ENCODE measurements around the gene PSMG3.

Gene PSMG3

DNA sequence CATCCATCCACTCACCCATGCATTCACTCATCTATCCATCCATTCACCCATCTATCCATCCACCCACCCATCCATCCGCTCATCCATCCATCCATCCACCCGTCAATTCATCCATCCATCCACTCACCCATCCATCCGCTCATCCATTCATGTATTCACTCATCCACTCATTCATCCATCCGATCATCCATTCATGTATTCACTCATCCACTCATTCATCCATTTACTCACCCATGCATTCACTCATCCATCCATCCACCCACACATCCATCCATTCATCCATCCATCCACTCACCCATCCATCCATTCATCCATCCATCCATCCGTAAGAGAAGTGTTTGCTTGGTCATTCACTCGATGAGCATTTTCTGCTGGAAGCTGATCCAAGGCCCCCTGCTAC, 8.7 kb upstream of the PSMG3 start:
- ChIA-PET CTCF (interaction anchor here (0.7 kb wide), 1 partner anchor 890 kb away, joined by 3 read pairs; no protein-coding TSS in a partner anchor), POLR2A (no interaction called here)
- TF ChIP-seq ZNF384 (IDR thresholded peaks at IDR 0.05) (no peak), ARNT (IDR thresholded peaks at IDR 0.05) (no peak), FOXA1 (IDR thresholded peaks at IDR 0.05) (no peak), SP1 (IDR thresholded peaks at IDR 0.05) (no peak), L3MBTL2 (conservative IDR thresholded peaks at IDR 0.05) (no peak), ELF4 (IDR thresholded peaks at IDR 0.05) (no peak), FOXK2 (IDR thresholded peaks at IDR 0.05) (no peak), TARDBP (IDR thresholded peaks at IDR 0.05) (no peak), LEF1 (IDR thresholded peaks at IDR 0.05; ENCODE audit: borderline replicate concordance) (no peak), SUZ12 (IDR thresholded peaks at IDR 0.05) (no peak), BHLHE40 (IDR thresholded peaks at IDR 0.05; ENCODE audit: borderline replicate concordance) (no peak), HDGF (IDR thresholded peaks at IDR 0.05; ENCODE audit: borderline replicate concordance) (no peak), NFRKB (IDR thresholded peaks at IDR 0.05) (no peak), CTBP1 (IDR thresholded peaks at IDR 0.05; ENCODE audit: borderline replicate concordance) (no peak), FOXM1 (IDR thresholded peaks at IDR 0.05; ENCODE audit: borderline replicate concordance) (no peak)
- TF ChIP-seq, protein P1, sequence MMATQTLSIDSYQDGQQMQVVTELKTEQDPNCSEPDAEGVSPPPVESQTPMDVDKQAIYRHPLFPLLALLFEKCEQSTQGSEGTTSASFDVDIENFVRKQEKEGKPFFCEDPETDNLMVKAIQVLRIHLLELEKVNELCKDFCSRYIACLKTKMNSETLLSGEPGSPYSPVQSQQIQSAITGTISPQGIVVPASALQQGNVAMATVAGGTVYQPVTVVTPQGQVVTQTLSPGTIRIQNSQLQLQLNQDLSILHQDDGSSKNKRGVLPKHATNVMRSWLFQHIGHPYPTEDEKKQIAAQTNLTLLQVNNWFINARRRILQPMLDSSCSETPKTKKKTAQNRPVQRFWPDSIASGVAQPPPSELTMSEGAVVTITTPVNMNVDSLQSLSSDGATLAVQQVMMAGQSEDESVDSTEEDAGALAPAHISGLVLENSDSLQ (IDR thresholded peaks at IDR 0.05) = no peak
- no peak for DNase-seq (ENCODE audit: extremely low spot score)

DNA sequence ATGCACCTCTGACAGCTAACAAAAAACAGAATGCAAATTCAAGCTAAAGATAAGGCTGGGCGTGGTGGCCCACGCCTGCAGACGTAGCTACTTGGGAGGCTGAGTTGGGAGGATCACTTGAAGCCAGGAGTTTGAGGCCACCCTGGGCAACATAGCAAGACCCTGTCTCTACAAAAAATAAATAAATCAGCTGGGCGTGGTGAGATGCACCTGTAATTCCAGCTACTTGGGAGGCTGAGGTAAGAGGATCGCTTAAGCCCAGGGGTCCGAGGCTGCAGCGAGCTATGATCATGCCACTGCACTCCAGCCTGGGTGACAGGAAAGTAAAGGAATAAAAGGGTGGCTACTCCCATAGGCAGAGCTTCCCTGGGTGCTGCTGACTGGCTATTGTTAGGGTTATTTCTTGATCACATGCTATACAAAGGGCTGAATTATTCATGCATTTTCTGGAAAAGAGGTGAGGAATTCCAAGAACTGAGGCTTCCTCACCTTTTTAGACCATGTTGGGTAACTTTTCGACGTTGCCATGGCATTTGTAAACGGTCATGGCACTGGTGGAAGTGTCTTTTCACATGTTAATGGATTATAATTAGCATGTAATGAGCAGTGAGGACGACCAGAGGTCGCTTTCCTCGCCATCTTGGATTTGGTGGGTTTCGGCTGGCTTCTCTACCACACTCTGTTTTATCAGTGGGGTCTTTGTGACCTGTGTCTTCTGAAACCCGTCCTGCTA, 6.9 kb upstream of the PSMG3 start:
- CTCF ChIA-PET = no interaction called here

DNA sequence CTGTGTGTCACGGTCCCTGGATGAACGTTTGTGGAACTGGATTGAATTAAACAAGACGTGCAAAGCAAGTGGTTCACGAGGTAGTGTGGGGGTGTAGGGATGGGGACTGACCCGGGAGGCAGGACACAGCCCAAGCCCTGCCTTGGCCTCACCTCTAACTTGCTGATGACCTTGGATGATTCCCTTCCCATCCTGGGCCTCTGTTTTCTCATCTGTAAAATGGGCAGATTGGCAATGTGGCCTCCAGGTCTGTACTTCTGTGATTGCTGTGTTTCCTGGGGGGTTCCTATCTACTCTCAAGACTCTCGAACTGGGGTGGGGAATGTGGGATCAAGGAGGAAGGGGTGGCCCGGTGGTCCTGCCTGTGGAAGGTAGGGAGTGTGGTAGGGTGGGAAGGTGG, 6.0 kb upstream of the PSMG3 start:
- DNase-seq (ENCODE audit: extremely low spot score) = no peak
- POLR2A ChIA-PET = interaction anchor here (1.0 kb wide), 1 partner anchor 162 kb away, joined by 3 read pairs; no protein-coding TSS in a partner anchor
- CTCF ChIA-PET = no interaction called here
- TF ChIP-seq ZNF384 (IDR thresholded peaks at IDR 0.05) (no peak), TARDBP (IDR thresholded peaks at IDR 0.05) (no peak), CTBP1 (IDR thresholded peaks at IDR 0.05; ENCODE audit: borderline replicate concordance) (no peak), SUZ12 (IDR thresholded peaks at IDR 0.05) (no peak), ELF4 (IDR thresholded peaks at IDR 0.05) (no peak), HDGF (IDR thresholded peaks at IDR 0.05; ENCODE audit: borderline replicate concordance) (no peak), L3MBTL2 (conservative IDR thresholded peaks at IDR 0.05) (no peak), BHLHE40 (IDR thresholded peaks at IDR 0.05; ENCODE audit: borderline replicate concordance) (no peak), SP1 (IDR thresholded peaks at IDR 0.05) (no peak)
- TF ChIP-seq, protein P1 (IDR thresholded peaks at IDR 0.05) = no peak

More for the DNA sequence above, 6.9 kb upstream of the PSMG3 start:
- POLR2A ChIA-PET = no interaction called here
- DNase-seq (ENCODE audit: extremely low spot score) = no peak
- no peak for TF ChIP-seq BHLHE40 (IDR thresholded peaks at IDR 0.05; ENCODE audit: borderline replicate concordance)
- no peak for TF ChIP-seq SP1 (IDR thresholded peaks at IDR 0.05)
- TF ChIP-seq ARNT (IDR thresholded peaks at IDR 0.05) = no peak
- no peak for TF ChIP-seq CTBP1 (IDR thresholded peaks at IDR 0.05; ENCODE audit: borderline replicate concordance)
- no peak for TF ChIP-seq ELF4 (IDR thresholded peaks at IDR 0.05)
- TF ChIP-seq ZNF384 (IDR thresholded peaks at IDR 0.05) = no peak
- TF ChIP-seq, protein P1 (IDR thresholded peaks at IDR 0.05) = no peak
- TF ChIP-seq FOXM1 (IDR thresholded peaks at IDR 0.05; ENCODE audit: borderline replicate concordance) = no peak
- no peak for TF ChIP-seq L3MBTL2 (conservative IDR thresholded peaks at IDR 0.05)
- TF ChIP-seq FOXK2 (IDR thresholded peaks at IDR 0.05) = no peak
- no peak for TF ChIP-seq NFRKB (IDR thresholded peaks at IDR 0.05)
- TF ChIP-seq FOXA1 (IDR thresholded peaks at IDR 0.05) = no peak
- TF ChIP-seq SUZ12 (IDR thresholded peaks at IDR 0.05) = no peak
- no peak for TF ChIP-seq LEF1 (IDR thresholded peaks at IDR 0.05; ENCODE audit: borderline replicate concordance)

DNA sequence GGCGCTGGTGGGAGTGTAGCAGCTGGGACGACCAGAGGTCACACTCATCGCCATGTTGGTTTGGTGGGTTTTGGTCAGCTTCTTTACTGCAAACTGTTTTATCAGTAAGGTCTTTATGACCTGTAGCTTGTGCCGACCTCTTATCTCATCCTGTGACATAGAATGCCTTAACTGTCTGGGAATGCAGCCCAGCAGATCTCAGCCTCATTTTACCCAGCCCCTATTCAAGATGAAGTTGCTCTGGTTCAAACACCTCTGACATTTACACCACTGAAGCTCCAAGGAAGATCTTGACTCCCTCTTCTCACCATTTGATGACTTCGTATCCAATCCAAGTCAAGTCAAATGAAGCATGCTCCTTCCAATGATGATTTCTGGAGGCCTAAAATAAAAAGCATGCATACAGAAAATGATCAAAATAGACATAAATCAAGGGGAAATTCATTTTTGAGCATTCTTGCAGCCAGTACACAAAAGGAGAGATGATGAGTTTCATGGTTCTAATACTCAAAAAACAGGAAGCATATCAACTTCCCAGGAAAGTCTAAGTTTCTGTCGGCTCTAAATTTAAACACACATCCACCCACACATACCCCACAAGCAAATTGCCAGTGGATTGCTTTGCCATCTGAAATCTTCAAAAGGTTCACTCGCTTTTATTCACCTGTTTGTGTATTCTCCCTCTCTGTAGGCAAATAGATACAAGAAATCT, 2.4 kb upstream of the PSMG3 start:
- no peak for DNase-seq (ENCODE audit: extremely low spot score)
- ChIA-PET POLR2A (no interaction called here), CTCF (no interaction called here)
- TF ChIP-seq FOXM1 (IDR thresholded peaks at IDR 0.05; ENCODE audit: borderline replicate concordance) = no peak
- no peak for TF ChIP-seq HDGF (IDR thresholded peaks at IDR 0.05; ENCODE audit: borderline replicate concordance)
- no peak for TF ChIP-seq BHLHE40 (IDR thresholded peaks at IDR 0.05; ENCODE audit: borderline replicate concordance)
- no peak for TF ChIP-seq FOXK2 (IDR thresholded peaks at IDR 0.05)
- no peak for TF ChIP-seq SUZ12 (IDR thresholded peaks at IDR 0.05)
- TF ChIP-seq ELF4 (IDR thresholded peaks at IDR 0.05) = no peak
- TF ChIP-seq FOXA1 (IDR thresholded peaks at IDR 0.05) = no peak
- no peak for TF ChIP-seq ZNF384 (IDR thresholded peaks at IDR 0.05)
- TF ChIP-seq NFRKB (IDR thresholded peaks at IDR 0.05) = no peak
- TF ChIP-seq, protein P1 (IDR thresholded peaks at IDR 0.05) = no peak
- no peak for TF ChIP-seq TARDBP (IDR thresholded peaks at IDR 0.05)
- no peak for TF ChIP-seq CTBP1 (IDR thresholded peaks at IDR 0.05; ENCODE audit: borderline replicate concordance)
- no peak for TF ChIP-seq SP1 (IDR thresholded peaks at IDR 0.05)
- no peak for TF ChIP-seq L3MBTL2 (conservative IDR thresholded peaks at IDR 0.05)

DNA sequence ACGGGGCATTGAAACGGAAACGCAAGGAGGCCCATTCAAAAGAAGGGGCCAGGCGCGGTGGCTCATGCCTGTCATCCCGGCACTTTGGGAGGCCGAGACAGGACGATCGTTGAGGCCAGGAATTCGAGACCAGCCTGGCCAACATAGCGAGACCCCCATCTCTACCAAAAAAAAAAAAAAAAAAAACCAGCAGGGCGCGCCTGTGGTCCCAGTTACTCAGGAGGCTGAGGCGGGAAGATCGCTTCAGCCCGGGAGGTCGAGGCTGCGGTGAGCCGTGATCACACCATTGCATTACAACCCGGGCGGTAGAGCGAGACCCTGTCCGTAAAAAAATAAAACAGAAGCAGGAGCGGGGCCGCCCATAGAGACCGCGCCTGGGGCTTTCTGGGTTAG, 396 bp downstream of the PSMG3 start:
- TF ChIP-seq SP1 (IDR thresholded peaks at IDR 0.05) = no peak
- TF ChIP-seq ZNF384 (IDR thresholded peaks at IDR 0.05) = peak; percentile 89
- POLR2A ChIA-PET = interaction anchor here (1.0 to 1.3 kb wide), 2 partner anchors 13 to 65 kb away, joined by 3 to 4 read pairs; partner anchors contain the start of genes INTS1 and TMEM184A
- DNase-seq (ENCODE audit: extremely low spot score) = no peak
- CTCF ChIA-PET = no interaction called here

Data from HEK293T (cell line).